ENCODE results near the gene NTM. TPM values are rescaled to one million over a fixed set of nuclear protein-coding genes. Genes with fewer than 3 reads are reported as not detected.

NTM gene
- total and polyA plus RNA-seq, 2 donors (not counting 3 experiments of a cell fraction or from before 2014, with no cell fraction given), result 1.00 to 1.1 TPM

GRCh38 chr11:131850507-131850906, 480.1 kb downstream of the NTM start:
- H3K9me3 ChIP-seq (replicated peaks; ENCODE audit: control insufficient read depth, insufficient read depth, low read length), result no peaks in the 10 kb centered on the region
- H3K4me1 ChIP-seq (ENCODE audit: control insufficient read depth, extremely low read depth, insufficient read depth, low read length), result peaks cover 14% of the 10 kb centered on the region
- no peaks in the 10 kb centered on the region for H3K79me2 ChIP-seq (ENCODE audit: control insufficient read depth, insufficient read depth, low read length)
- no peak for FAIRE-seq
- no peak for DNase-seq (ENCODE audit: low read depth, low spot score)
- H3K36me3 ChIP-seq (ENCODE audit: control insufficient read depth in 2 of 2, extremely low read depth in 1 of 2, insufficient read depth in 2 of 2, low read length in 2 of 2), result no peaks in the 10 kb centered on the region
- dilution Hi-C loops (cut with MboI; ENCODE audit: extremely low pct_ligation_motif_present, low sequenced_read_pairs), result no loop called here
- no peaks in the 10 kb centered on the region for H4K20me1 ChIP-seq (replicated peaks; ENCODE audit: control insufficient read depth, extremely low read depth, insufficient read depth, low read length)
- no peak overlapping the region for H3K4me3 ChIP-seq (replicated peaks in 1 of 3; ENCODE audit: insufficient read depth in 1 of 3, low read depth in 1 of 3, low read length in 3 of 3)
- ChIA-PET POLR2A (no interaction called here), CTCF (interaction anchor here (1.2 to 2.1 kb wide), 5 partner anchors 9 to 156 kb away, joined by 3 to 9 read pairs (median 4); no protein-coding TSS in a partner anchor)
- intact Hi-C loops (cut with micrococcal nuclease), result no loop called here
- no peak overlapping the region for H3K4me2 ChIP-seq (ENCODE audit: insufficient read depth, low read length)
- no peak overlapping the region for H2AFZ ChIP-seq (ENCODE audit: low read depth, low read length)
- no peak for TF ChIP-seq GATA2 (IDR thresholded peaks at IDR 0.05; ENCODE audit: insufficient read depth, insufficient read length, low read depth, low read length)
- no peak for TF ChIP-seq POLR2A (IDR thresholded peaks at IDR 0.05; ENCODE audit: low read depth, low read length)
- no peak for TF ChIP-seq FOS (IDR thresholded peaks at IDR 0.05; ENCODE audit: borderline replicate concordance, insufficient read depth, low read length)
- TF ChIP-seq CTCF (IDR thresholded peaks at IDR 0.05; ENCODE audit: extremely low read depth in 1 of 2, insufficient read depth in 1 of 2, low read depth in 1 of 2, low read length in 2 of 2), result no peak
- no peak overlapping the region for H3K27ac ChIP-seq (ENCODE audit: insufficient read depth, low read depth, low read length)
- no peaks in the 10 kb centered on the region for H3K27me3 ChIP-seq (ENCODE audit: control insufficient read depth in 2 of 2, insufficient read depth in 2 of 2, low read length in 2 of 2)
- H3K9ac ChIP-seq (replicated peaks; ENCODE audit: extremely low read depth, insufficient read depth, low read length), result no peak overlapping the region
- BruUV-seq (replicated peaks), result no TSS peak
- no peaks in the 10 kb centered on the region for H3K9me1 ChIP-seq (replicated peaks; ENCODE audit: control insufficient read depth, extremely low read depth, insufficient read depth, low read length)

- dilution Hi-C loops (cut with MboI; ENCODE audit: extremely low pct_ligation_motif_present, low sequenced_read_pairs) (no loop called here), intact Hi-C loops (cut with micrococcal nuclease) (no loop called here)
- H3K4me2 ChIP-seq (ENCODE audit: insufficient read depth, low read length), result no peak overlapping the region
- BruUV-seq (replicated peaks), result no TSS peak
- TF ChIP-seq CTCF (IDR thresholded peaks at IDR 0.05; ENCODE audit: extremely low read depth in 1 of 2, insufficient read depth in 1 of 2, low read depth in 1 of 2, low read length in 2 of 2) (no peak), JUN (IDR thresholded peaks at IDR 0.05; ENCODE audit: borderline replicate concordance, insufficient read depth, insufficient read length, low read depth) (no peak), POLR2AphosphoS5 (IDR thresholded peaks at IDR 0.05; ENCODE audit: insufficient read depth, low read depth, low read length) (no peak), GATA2 (IDR thresholded peaks at IDR 0.05; ENCODE audit: insufficient read depth, insufficient read length, low read depth, low read length) (no peak), POLR2A (IDR thresholded peaks at IDR 0.05; ENCODE audit: low read depth, low read length) (no peak), FOS (IDR thresholded peaks at IDR 0.05; ENCODE audit: borderline replicate concordance, insufficient read depth, low read length) (no peak), MYC (IDR thresholded peaks at IDR 0.05; ENCODE audit: low read depth, low read length) (no peak), MAX (IDR thresholded peaks at IDR 0.05; ENCODE audit: insufficient read depth, insufficient read length) (no peak), EZH2 (IDR thresholded peaks at IDR 0.05; ENCODE audit: borderline replicate concordance, low read depth, low read length, severe bottlenecking) (no peak)
- DNase-seq (ENCODE audit: low read depth, low spot score), result no peak
- H4K20me1 ChIP-seq (replicated peaks; ENCODE audit: control insufficient read depth, extremely low read depth, insufficient read depth, low read length), result no peaks in the 10 kb centered on the region
- no peak overlapping the region for H3K27ac ChIP-seq (ENCODE audit: insufficient read depth, low read depth, low read length)
- no peak overlapping the region for H2AFZ ChIP-seq (ENCODE audit: low read depth, low read length)
- no peaks in the 10 kb centered on the region for H3K9me1 ChIP-seq (replicated peaks; ENCODE audit: control insufficient read depth, extremely low read depth, insufficient read depth, low read length)
- H3K9me3 ChIP-seq (replicated peaks; ENCODE audit: control insufficient read depth, insufficient read depth, low read length), result no peaks in the 10 kb centered on the region
- no peak for FAIRE-seq
- POLR2A ChIA-PET, result no interaction called here
- peaks cover 25% of the 10 kb centered on the region for H3K4me1 ChIP-seq (ENCODE audit: control insufficient read depth, extremely low read depth, insufficient read depth, low read length)
- CTCF ChIA-PET, result interaction anchor here (1.3 to 2.1 kb wide), 2 partner anchors 11 to 104 kb away, joined by 4 to 9 read pairs; no protein-coding TSS in a partner anchor
- no peak overlapping the region for H3K4me3 ChIP-seq (replicated peaks in 1 of 3; ENCODE audit: insufficient read depth in 1 of 3, low read depth in 1 of 3, low read length in 3 of 3)
- no peak overlapping the region for H3K9ac ChIP-seq (replicated peaks; ENCODE audit: extremely low read depth, insufficient read depth, low read length)
- H3K27me3 ChIP-seq (ENCODE audit: control insufficient read depth in 2 of 2, insufficient read depth in 2 of 2, low read length in 2 of 2), result no peaks in the 10 kb centered on the region
- H3K79me2 ChIP-seq (ENCODE audit: control insufficient read depth, insufficient read depth, low read length), result no peaks in the 10 kb centered on the region
- H3K36me3 ChIP-seq (ENCODE audit: control insufficient read depth in 2 of 2, extremely low read depth in 1 of 2, insufficient read depth in 2 of 2, low read length in 2 of 2), result no peaks in the 10 kb centered on the region
These were observed 481.7 kb downstream of the NTM start for GRCh38 chr11:131851964-131852755.

All from endothelial cell of umbilical vein (primary cell).